Measurements from ENCODE around the gene PSMB4.

- TF ChIP-seq, protein P1, sequence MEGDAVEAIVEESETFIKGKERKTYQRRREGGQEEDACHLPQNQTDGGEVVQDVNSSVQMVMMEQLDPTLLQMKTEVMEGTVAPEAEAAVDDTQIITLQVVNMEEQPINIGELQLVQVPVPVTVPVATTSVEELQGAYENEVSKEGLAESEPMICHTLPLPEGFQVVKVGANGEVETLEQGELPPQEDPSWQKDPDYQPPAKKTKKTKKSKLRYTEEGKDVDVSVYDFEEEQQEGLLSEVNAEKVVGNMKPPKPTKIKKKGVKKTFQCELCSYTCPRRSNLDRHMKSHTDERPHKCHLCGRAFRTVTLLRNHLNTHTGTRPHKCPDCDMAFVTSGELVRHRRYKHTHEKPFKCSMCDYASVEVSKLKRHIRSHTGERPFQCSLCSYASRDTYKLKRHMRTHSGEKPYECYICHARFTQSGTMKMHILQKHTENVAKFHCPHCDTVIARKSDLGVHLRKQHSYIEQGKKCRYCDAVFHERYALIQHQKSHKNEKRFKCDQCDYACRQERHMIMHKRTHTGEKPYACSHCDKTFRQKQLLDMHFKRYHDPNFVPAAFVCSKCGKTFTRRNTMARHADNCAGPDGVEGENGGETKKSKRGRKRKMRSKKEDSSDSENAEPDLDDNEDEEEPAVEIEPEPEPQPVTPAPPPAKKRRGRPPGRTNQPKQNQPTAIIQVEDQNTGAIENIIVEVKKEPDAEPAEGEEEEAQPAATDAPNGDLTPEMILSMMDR (IDR thresholded peaks at IDR 0.05; ENCODE audit: insufficient read depth, low read depth, low read length) = no peak
- no peak for TF ChIP-seq EZH2 (IDR thresholded peaks at IDR 0.05; ENCODE audit: insufficient read depth, low read length)
Observed at GRCh38 chr1:151428068-151428467, 28.7 kb downstream of the PSMB4 start.
